ENCODE results near the gene RIPOR3.

DNA sequence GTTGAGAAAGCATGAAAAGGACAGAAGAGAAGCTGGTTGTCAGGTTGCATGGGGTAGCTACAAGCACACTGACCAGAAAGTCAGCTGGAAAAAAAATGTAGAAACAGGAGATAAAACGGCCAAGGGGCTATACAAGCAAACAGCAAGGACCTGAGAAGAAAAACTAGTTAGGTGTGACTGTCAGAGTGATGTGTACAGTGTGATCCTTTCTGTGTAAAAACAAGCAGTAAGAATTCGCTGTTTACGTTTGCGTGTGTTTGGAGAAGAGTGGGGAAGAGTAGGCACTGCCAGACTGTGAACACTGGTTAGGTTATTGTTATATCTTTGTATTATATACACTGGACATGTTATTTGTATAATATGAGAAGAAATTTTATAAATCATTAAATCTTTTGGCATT lies 153.1 kb downstream of the RIPOR3 start:
- TF ChIP-seq, protein P1, sequence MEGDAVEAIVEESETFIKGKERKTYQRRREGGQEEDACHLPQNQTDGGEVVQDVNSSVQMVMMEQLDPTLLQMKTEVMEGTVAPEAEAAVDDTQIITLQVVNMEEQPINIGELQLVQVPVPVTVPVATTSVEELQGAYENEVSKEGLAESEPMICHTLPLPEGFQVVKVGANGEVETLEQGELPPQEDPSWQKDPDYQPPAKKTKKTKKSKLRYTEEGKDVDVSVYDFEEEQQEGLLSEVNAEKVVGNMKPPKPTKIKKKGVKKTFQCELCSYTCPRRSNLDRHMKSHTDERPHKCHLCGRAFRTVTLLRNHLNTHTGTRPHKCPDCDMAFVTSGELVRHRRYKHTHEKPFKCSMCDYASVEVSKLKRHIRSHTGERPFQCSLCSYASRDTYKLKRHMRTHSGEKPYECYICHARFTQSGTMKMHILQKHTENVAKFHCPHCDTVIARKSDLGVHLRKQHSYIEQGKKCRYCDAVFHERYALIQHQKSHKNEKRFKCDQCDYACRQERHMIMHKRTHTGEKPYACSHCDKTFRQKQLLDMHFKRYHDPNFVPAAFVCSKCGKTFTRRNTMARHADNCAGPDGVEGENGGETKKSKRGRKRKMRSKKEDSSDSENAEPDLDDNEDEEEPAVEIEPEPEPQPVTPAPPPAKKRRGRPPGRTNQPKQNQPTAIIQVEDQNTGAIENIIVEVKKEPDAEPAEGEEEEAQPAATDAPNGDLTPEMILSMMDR (IDR thresholded peaks at IDR 0.05; ENCODE audit: low read depth, low read length, missing input control) = no peak
- TF ChIP-seq, protein P2, sequence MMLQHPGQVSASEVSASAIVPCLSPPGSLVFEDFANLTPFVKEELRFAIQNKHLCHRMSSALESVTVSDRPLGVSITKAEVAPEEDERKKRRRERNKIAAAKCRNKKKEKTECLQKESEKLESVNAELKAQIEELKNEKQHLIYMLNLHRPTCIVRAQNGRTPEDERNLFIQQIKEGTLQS (IDR thresholded peaks at IDR 0.05) = no peak
- TF ChIP-seq GABPA (IDR thresholded peaks at IDR 0.05 in 1 of 2, conservative IDR thresholded peaks at IDR 0.05 in 1 of 2) (no peak), YY1 (IDR thresholded peaks at IDR 0.05) (no peak), JUND (IDR thresholded peaks at IDR 0.05) (no peak)
- TF ChIP-seq, protein P3, sequence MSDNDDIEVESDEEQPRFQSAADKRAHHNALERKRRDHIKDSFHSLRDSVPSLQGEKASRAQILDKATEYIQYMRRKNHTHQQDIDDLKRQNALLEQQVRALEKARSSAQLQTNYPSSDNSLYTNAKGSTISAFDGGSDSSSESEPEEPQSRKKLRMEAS (IDR thresholded peaks at IDR 0.05) = no peak

All from liver (tissue), 3 donors.